ENCODE data around the gene ANO9.
"Not testable (repeated sequence)": the region's sequence is repeated elsewhere in the genome, so short reads cannot be mapped to it uniquely, and the experiment has no call there.

The ANO9 gene

GRCh38 chr11:432501-433100 is 9.2 kb downstream of the ANO9 start:
- no peak for DNase-seq

DNA sequence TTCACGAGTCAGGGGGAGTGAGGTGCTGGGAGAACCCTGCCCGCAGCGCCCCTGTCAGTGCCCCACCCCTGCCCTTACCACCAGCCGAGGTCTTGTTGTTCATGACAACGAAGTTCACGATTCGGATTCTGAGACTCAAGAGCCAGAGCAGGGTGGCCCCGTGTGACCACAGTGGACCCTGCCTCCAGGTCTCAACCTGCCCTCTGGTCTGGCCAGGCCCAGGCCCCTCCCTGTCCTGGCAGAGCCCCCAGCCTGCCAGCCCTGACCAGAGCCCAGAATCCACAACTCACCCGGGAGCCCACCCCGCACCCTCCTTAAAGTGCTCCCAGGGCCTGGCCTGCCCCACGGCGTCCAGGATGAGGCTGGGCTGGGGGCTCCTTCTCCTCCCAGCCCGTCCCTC is 9.9 kb downstream of the ANO9 start:
- no peak for DNase-seq

GRCh38 chr11:429931-430456 is 11.8 kb downstream of the ANO9 start:
- DNase-seq, result no peak

DNA sequence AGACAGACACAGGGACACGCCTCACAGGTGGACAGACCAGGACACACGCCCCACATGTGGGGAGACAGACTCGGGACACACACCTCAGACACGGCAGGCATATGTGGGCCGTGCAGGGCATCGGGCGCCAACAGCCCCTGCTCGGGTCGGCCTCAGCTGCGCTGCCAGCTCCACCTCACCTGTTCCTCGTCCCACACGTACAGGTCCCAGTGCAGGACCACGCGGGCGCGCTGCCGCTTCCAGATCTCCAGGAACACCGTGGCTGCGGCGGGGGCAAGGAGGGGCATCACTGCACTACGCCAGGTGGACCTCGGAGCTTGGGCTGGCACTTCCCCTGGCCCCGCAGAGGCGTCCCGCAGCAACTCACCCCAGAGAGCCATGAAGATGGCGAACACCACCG is 12.4 kb downstream of the ANO9 start:
- DNase-seq, result no peak

GRCh38 chr11:428295-428694 is 13.5 kb downstream of the ANO9 start:
- DNase-seq, result no peak

GRCh38 chr11:426851-427250 is 15.0 kb downstream of the ANO9 start:
- no peak for DNase-seq

- DNase-seq, result no peak
Observed at GRCh38 chr11:425301-425700, 16.5 kb downstream of the ANO9 start.

GRCh38 chr11:424766-425165 is 17.0 kb downstream of the ANO9 start:
- not testable (repeated sequence) for DNase-seq

GRCh38 chr11:424232-424631 is 17.6 kb downstream of the ANO9 start:
- no peak for DNase-seq

DNA sequence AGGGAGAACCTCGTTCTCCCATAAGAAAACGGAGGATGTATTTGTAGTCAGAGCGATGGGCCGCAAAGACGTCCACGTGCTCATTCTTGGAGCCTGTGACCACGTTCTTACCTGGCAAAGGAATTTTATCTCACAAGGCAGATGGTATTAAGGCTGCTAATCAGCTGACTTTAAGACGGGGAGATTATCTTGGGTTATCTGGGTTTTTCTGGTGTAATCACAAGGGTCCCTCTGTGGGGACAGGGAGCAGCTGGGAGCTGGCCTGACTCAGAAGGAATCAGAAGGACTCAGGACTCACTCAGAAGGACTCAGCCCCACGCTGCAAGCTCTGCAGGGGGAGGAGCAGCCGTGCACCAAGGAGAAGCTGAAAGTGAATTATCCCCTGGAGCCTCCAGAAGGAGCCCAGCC is 19.6 kb downstream of the ANO9 start:
- DNase-seq, result no peak

- no peak for DNase-seq
Observed at GRCh38 chr11:420911-421321, 20.9 kb downstream of the ANO9 start.

- DNase-seq, result no peak
Observed at GRCh38 chr11:420054-420910, 21.5 kb downstream of the ANO9 start.

DNA sequence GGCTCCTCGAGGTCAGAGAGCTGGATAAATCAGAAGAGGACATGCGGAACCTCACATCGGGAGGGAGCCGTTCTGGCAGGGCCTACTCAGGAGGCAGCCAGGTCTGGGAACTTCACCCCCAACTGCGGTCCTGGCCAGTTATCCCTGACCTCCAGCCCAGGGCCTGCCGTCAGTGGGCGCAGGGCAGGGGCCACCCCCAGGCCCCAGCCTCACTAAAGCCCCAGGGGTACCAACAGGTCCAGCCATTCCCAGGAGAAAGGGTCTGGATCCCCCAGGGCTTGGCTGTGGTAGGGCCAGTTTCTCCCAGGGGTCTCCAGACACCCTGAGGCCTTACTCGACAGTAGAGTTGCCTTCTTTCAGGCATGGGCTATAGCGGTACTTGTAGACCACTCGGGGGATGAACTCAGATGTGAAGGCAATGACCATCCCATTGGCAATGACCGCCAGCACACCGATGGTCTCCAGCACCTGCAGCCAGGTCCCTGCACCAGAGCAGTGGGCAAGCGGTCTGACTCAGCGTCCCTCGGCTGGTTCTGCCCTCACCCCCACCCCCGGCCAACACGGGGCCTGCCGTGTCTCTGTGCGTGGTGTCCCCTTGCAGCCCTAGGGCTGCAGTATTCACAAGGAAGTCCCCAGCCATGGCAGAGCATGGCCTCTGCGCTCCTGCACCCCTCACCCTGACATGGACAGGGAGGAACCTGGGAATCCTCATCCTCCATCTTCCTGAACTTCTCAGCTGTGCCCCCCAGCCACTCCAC is 22.4 kb downstream of the ANO9 start:
- DNase-seq, result no peak

DNA sequence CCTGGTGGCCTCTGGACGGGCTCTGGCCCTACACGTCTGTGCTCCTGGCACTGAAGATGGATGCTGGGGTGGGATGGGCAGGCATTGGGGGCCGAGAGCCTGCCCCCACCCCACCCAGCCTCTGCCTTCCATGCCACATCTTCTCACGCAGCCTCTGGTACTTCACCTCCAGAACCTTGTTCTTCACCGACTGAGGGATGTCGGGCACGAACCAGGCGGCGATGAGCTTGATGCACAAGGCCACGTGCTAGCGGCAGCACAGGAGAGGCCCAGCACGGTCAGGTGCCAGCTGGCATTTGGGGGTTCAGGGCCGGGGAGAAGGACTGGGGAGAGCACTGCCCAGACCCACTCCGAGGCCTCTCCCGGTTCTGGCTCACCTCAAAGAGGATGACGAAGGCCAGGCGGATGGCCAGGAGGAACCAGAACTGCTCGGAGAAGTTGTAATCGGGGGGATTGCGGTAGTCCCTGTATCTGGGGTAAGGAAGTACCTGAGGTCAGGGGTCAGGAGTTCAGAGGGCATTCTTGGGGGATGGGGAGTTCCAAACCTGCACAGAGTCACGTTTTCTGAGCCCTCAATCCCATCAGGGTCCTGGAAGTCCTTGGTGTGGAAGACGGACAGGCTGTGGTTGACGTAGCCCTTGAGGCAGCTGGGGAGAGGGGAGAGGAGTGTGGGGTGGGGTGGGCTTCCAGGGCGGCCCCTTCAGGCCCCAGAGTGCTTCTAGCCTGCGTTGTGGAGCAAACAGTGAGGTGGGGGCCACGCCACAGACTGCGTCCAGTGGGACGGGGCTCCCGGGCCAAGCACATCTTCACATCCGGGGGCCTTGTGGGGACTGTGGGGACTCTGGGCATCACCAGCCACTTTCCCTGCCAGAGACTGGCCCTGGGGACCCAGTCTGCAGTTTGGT is 23.2 kb downstream of the ANO9 start:
- no peak for DNase-seq

DNA sequence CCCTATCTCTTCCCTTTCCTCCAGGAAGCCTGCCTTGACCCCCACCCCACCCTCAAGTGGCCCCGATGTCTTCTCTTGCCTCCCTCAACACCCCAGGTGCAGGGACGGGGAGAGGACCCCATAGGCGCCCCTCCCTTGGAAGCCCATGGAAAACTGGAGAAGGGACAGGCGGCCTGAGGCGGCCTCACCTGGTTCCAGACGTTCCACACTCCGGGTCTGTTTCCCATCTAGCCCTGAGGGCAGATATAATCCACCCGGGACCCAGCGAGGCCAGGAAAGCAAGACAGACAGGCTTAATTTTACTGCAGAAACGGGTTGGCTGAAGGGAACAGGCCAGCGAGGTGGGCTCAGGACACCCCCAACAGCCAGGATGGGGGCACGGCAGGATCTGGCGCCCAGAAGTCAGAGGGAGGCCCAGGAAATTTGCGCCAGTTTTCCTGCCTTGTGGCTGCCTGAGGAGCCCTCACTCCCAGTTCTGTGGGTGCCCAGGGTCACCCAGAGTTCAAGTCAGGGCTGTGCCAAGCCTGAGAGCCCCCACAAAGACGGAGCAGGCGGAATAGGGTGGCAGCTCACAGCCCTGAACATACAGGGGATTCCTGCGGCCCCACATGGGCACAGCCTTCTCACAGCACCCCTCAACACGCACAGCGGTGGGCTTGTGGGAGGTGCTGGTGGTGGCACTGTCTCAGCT is 24.0 kb downstream of the ANO9 start:
- no peak for DNase-seq

GRCh38 chr11:416757-417621 is 24.8 kb downstream of the ANO9 start:
- DNase-seq, result peak; percentile 71

DNA sequence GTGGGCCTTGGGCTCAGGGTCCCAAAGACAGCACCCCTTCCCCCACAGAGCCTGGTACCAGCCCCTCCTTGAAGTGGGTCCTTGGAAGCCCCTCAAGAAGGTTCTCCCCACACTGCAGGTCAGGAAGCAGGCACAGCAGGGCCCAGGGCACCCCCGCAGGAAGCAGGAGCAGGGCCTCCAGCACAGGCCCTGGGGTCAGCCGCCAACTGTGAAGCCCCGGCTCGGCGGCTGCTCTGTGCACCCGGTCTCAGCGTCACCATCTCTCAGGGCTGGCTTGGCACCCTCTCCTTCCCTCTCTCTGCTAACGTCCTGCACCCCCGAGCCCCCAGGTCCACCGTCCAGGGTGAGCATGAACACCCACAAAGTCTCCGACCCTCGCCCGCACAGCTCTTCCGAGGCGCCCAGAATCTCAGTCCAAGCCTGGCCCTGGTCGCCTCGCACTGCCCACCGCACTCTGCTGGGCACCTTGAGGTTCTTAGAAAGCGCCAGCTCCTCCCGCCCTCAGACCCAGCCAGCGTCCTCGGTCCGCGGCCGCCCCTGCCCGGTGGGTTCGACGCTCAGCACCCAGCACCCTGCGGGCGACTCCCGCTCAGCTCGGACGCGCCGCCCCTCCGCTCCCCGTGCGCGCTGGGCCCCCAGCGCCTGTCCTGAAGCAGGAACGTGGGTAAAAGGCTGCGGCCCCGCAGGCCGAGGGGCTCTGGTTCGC is 25.6 kb downstream of the ANO9 start:
- DNase-seq, result peak; percentile 43

- peak; percentile 42 for DNase-seq
Observed at GRCh38 chr11:415640-416041, 26.2 kb downstream of the ANO9 start.

GRCh38 chr11:414318-414857 is 27.4 kb downstream of the ANO9 start:
- DNase-seq, result peak; percentile 35
